ENCODE measurements around the gene SLC25A40. TPM values are rescaled to one million over a fixed set of nuclear protein-coding genes. Genes with fewer than 3 reads are reported as not detected.
A peak's percentile ranks its signal among the peaks of the same experiment; 100 is the strongest.

Gene SLC25A40
- total RNA-seq, 1 experiment from 2014 or later, result 5.2 TPM

DNA sequence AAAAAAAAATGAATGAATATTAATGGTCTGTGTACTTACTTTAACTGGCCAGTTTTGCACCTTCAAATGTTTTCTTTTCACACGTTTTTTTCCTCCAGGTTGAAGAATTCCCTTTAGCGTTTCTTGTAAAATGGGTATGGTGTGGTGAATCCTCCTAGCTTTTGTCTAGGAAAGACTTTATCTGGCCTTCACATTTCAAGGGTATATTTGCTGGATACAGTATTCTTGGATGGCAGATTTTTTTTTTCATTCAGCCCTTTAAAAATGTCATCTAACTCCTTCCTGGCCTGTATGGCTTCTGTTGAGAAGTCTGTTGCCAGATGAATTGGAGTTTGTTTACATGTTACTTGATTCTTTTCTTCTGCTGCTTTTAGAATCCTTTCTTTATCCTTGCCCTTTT, 10.1 kb downstream of the SLC25A40 start:
- no peak for DNase-seq
- intact Hi-C loops (cut with micrococcal nuclease), result no loop called here
- Histone ChIP-seq H3K27ac (ENCODE audit: low read length) (no peak overlapping the region), H2AFZ (ENCODE audit: low read length) (no peak overlapping the region), H3K36me3 (ENCODE audit: low read depth, low read length) (peaks cover 19% of the 10 kb centered on the region; the same call in 1 of the 2 replicates), H3K4me1 (ENCODE audit: insufficient read depth, low read length) (no peaks in the 10 kb centered on the region), H3K27me3 (ENCODE audit: low read length) (no peaks in the 10 kb centered on the region), H3K79me2 (ENCODE audit: low read length) (peaks cover 12% of the 10 kb centered on the region), H3K9me3 (ENCODE audit: low read length) (no peaks in the 10 kb centered on the region), H4K20me1 (ENCODE audit: low read length) (no peaks in the 10 kb centered on the region), H3K9me2 (replicated peaks; ENCODE audit: low read length) (no peaks in the 10 kb centered on the region), H3K9ac (ENCODE audit: low read length) (no peak overlapping the region), H3K4me2 (ENCODE audit: low read length) (no peak overlapping the region), H3F3A (ENCODE audit: low read length, unreplicated experiment) (no peaks in the 10 kb centered on the region), H3K4me3 (ENCODE audit: low read length) (no peak overlapping the region)
- no TSS peak for BruUV-seq (replicated peaks)
- POLR2A ChIA-PET (ENCODE audit: unreplicated experiment), result no interaction called here
- TF ChIP-seq EZH2 (IDR thresholded peaks at IDR 0.05; ENCODE audit: low read length, unreplicated experiment) (no peak), CTCF (conservative IDR thresholded peaks at IDR 0.05; ENCODE audit: low read depth, low read length) (no peak), EZH2phosphoT487 (IDR thresholded peaks at IDR 0.05; ENCODE audit: borderline replicate concordance, low read length) (no peak)
- ATAC-seq, result no peak
- CTCF ChIA-PET, result no interaction called here

DNA sequence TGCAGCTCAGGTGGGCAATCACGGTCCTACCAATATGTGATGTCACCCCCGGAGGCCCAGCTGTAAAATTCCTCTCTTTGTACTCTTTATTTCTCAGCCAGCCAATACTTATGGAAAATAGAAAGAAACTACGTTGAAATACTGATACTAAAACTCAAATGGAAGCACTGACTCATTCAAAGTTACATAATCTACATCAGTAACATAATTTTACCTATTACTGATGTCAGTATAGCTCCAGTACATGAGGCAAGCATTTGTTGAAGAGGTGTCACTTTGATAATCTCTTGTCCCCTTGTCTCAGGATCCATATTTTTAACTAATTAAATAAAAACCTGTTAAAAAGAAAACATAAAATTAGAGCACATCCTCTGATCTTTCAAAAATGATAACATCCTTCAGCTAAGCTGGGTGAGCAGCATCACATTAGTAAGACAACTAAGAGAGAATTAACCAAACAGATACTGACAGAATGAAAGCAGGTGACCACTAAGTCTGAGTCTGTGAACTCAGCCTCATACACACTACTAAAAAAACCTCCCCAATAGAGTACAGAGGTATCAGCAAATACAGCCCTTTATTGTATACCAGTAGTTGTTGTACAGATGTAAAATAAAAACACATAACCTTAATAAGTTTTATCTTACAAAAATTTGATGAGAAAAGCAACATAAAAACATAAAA, 17.6 kb downstream of the SLC25A40 start:
- Histone ChIP-seq H3K9me3 (ENCODE audit: low read length) (no peaks in the 10 kb centered on the region), H3K4me2 (ENCODE audit: low read length) (no peak overlapping the region), H3F3A (ENCODE audit: low read length, unreplicated experiment) (no peaks in the 10 kb centered on the region), H3K9ac (ENCODE audit: low read length) (no peak overlapping the region), H3K36me3 (ENCODE audit: low read depth, low read length) (peaks cover 13% of the 10 kb centered on the region; the same call in 1 of the 2 replicates), H4K20me1 (ENCODE audit: low read length) (no peaks in the 10 kb centered on the region), H3K4me3 (ENCODE audit: low read length) (no peak overlapping the region), H3K79me2 (ENCODE audit: low read length) (no peaks in the 10 kb centered on the region), H3K9me2 (replicated peaks; ENCODE audit: low read length) (no peaks in the 10 kb centered on the region), H3K27ac (ENCODE audit: low read length) (no peak overlapping the region), H3K4me1 (ENCODE audit: insufficient read depth, low read length) (peaks cover under 1% of the 10 kb centered on the region; the same call in 1 of the 2 replicates), H2AFZ (ENCODE audit: low read length) (no peak overlapping the region), H3K27me3 (ENCODE audit: low read length) (no peaks in the 10 kb centered on the region)
- no peak for ATAC-seq
- BruUV-seq (replicated peaks), result no TSS peak
- TF ChIP-seq EZH2phosphoT487 (IDR thresholded peaks at IDR 0.05; ENCODE audit: borderline replicate concordance, low read length) (no peak), CTCF (conservative IDR thresholded peaks at IDR 0.05; ENCODE audit: low read depth, low read length) (no peak), EZH2 (IDR thresholded peaks at IDR 0.05; ENCODE audit: low read length, unreplicated experiment) (no peak)
- ChIA-PET POLR2A (ENCODE audit: unreplicated experiment) (no interaction called here), CTCF (no interaction called here)
- intact Hi-C loops (cut with micrococcal nuclease), result no loop called here
- DNase-seq, result no peak

DNA sequence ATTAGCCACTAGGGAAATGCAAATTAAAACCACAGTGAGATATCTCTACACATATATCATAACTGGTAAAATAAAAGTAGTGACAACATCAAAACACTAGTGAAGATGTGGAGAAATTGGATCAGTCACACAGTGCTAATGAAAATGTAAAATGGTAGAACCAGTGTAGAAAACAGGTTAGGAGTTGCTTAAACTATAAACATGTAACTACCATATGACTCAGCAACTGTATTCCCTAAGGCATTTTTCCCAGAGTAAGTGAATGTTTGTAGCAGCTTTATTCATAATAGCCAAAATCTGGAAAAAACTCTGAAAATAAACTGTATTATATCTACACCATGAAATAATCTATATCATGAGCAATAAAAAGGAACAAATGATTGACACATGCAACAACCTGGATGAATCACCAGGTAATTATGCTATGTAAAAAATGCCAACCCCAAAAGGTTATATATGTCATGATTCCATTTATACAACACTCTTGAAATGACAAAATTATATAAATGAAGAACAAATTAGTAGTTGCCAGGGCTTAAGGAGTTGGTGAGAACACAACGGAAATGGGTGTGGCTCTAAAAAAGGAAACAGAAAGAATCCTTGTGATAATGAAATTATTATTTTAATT, 22.8 kb downstream of the SLC25A40 start:
- H3F3A ChIP-seq (ENCODE audit: low read length, unreplicated experiment), result no peaks in the 10 kb centered on the region
- H3K4me1 ChIP-seq (ENCODE audit: insufficient read depth, low read length), result peaks cover 4% of the 10 kb centered on the region; the same call in 1 of the 2 replicates
- H3K9ac ChIP-seq (ENCODE audit: low read length), result no peak overlapping the region
- H4K20me1 ChIP-seq (ENCODE audit: low read length), result no peaks in the 10 kb centered on the region
- H3K27me3 ChIP-seq (ENCODE audit: low read length), result no peaks in the 10 kb centered on the region
- DNase-seq, result peak; percentile 62
- no peak overlapping the region for H2AFZ ChIP-seq (ENCODE audit: low read length)
- H3K4me3 ChIP-seq (ENCODE audit: low read length), result no peak overlapping the region
- no peaks in the 10 kb centered on the region for H3K79me2 ChIP-seq (ENCODE audit: low read length)
- CTCF ChIA-PET, result no interaction called here
- no TSS peak for BruUV-seq (replicated peaks)
- H3K4me2 ChIP-seq (ENCODE audit: low read length), result no peak overlapping the region
- H3K9me3 ChIP-seq (ENCODE audit: low read length), result no peaks in the 10 kb centered on the region
- POLR2A ChIA-PET (ENCODE audit: unreplicated experiment), result no interaction called here
- H3K36me3 ChIP-seq (ENCODE audit: low read depth, low read length), result peaks cover 20% of the 10 kb centered on the region
- H3K27ac ChIP-seq (ENCODE audit: low read length), result no peak overlapping the region
- intact Hi-C loops (cut with micrococcal nuclease), result no loop called here
- no peak for TF ChIP-seq EZH2 (IDR thresholded peaks at IDR 0.05; ENCODE audit: low read length, unreplicated experiment)
- no peak for TF ChIP-seq EZH2phosphoT487 (IDR thresholded peaks at IDR 0.05; ENCODE audit: borderline replicate concordance, low read length)
- TF ChIP-seq CTCF (conservative IDR thresholded peaks at IDR 0.05; ENCODE audit: low read depth, low read length), result no peak
- ATAC-seq, result peak; percentile 66
- no peaks in the 10 kb centered on the region for H3K9me2 ChIP-seq (replicated peaks; ENCODE audit: low read length)
